Omental fat pad (tissue), 4 donors: ENCODE measurements around the gene CFAP119. TPM values are rescaled to one million over a fixed set of nuclear protein-coding genes. Genes with fewer than 3 reads are reported as not detected.

Source experiments
- ATAC-seq: fragments of 150-250 bp; one replicate; pipeline ENCODE4 v1.9.1; 2016; ENCODE audit warnings: mild to moderate bottlenecking, moderate library complexity; ENCODE audit not compliant: low FRiP score
- DNase-seq: peaks from one replicate; pipeline ENCODE4 v3.0.0-alpha.2; 2019; ENCODE audit warnings: low spot score
- CTCF ChIP-seq, 3 donors: fragments of 450-650 bp; IDR thresholded peaks; one replicate each; pipeline ENCODE4 v1.5.1; 2016 to 2017; ENCODE audit warnings: antibody characterized with exemption in 3 of 3, mild to moderate bottlenecking in 3 of 3, moderate library complexity in 2 of 3
- total RNA-seq, 4 donors: library from RNA; depleted of rRNA; stranded (reverse); fragments of >200 nt; gene quantifications; one replicate each; pipeline ENCODE4 v1.1.0, GENCODE V29; 2016

The CFAP119 gene
- total RNA-seq, 4 donors from 2014 or later = 1.4 to 4.8 (median 2.5) TPM

- DNase-seq = no peak
- ATAC-seq = no peak
- no peak for TF ChIP-seq CTCF (IDR thresholded peaks at IDR 0.05)
Observed at GRCh38 chr16:30773826-30774225, 12.0 kb upstream of the CFAP119 start.

- DNase-seq = no peak
- TF ChIP-seq CTCF (IDR thresholded peaks at IDR 0.05) = no peak
- no peak for ATAC-seq
Observed at GRCh38 chr16:30771726-30772125, 9.9 kb upstream of the CFAP119 start.

- DNase-seq (no peak), ATAC-seq (no peak)
- no peak for TF ChIP-seq CTCF (IDR thresholded peaks at IDR 0.05)
Observed at GRCh38 chr16:30769379-30770089, 7.7 kb upstream of the CFAP119 start.

- DNase-seq (no peak), ATAC-seq (no peak)
- no peak for TF ChIP-seq CTCF (IDR thresholded peaks at IDR 0.05)
Observed at GRCh38 chr16:30768583-30769181, 6.8 kb upstream of the CFAP119 start.

GRCh38 chr16:30767767-30768465 is 6.1 kb upstream of the CFAP119 start:
- TF ChIP-seq CTCF (IDR thresholded peaks at IDR 0.05) = no peak
- ATAC-seq (no peak), DNase-seq (no peak)

- DNase-seq = no peak
- no peak for TF ChIP-seq CTCF (IDR thresholded peaks at IDR 0.05)
- ATAC-seq = no peak
Observed at GRCh38 chr16:30766933-30767284, 5.0 kb upstream of the CFAP119 start.
